GM18508 (cell line): ENCODE data around the gene LGI4.

Source experiments
- ATAC-seq: cut with Tn5 transposase; IDR thresholded peaks from one replicate; pipeline ENCODE4 v1.9.1; 2021; ENCODE audit warnings: moderate number of reproducible peaks; ENCODE audit not compliant: insufficient read depth, unreplicated experiment

The LGI4 gene

DNA sequence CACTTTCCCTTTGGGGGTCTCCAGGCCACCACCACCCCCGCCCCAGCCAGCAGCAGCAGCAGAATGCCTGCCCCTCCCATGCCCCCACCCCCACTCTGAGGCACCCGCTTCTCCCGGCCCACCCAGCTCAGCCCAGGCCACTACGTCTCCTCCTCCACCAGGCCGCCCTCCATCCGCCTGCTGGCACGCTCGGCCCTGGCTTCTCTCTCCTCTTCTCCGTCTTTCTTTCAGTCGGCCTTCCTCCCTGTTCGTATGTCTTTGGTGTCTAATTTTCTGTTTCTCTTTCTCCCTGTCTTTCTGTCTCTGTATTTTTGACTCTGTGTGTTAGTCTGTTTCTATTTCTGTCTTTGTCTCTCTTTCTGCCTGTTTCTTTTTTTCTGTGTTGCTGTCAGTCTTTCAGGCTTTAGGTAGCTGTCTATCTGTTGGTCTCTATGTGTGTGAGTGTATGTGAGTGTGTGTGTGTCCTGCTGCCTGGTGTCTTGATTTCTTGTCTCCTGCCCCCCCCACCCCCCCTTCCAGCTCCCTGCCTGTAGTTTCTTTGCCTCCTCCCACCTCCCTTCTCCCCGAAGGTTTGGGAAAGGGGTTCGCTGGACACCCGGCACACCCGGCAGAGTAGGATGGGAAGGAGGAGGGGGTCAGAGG, at the start of gene LGI4:
LGI4 (minus strand) TSS at position 459 of the 642 bp plus-strand sequence; CDS start at position 80, 379 bp downstream.
- ATAC-seq: no peak

DNA sequence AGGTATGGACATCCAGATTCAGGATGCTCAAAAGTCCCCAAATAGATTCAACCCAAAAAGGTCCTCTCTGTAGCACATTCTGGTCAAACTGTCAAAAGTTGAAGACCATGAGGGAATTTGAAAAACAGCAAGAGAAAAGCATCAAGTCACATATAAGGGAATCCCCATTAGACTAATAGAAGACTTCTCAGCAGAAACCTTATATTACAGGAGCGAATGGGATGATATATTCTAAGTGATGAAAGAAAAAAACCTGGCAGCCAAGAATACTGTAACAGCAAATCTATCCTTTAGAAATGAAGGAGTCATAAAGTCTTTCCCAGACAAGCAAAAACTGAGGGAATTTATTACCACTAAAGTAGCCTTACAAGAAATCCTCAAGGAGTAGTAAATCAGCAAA, 49.4 kb upstream of the LGI4 start:
- ATAC-seq: no peak

DNA sequence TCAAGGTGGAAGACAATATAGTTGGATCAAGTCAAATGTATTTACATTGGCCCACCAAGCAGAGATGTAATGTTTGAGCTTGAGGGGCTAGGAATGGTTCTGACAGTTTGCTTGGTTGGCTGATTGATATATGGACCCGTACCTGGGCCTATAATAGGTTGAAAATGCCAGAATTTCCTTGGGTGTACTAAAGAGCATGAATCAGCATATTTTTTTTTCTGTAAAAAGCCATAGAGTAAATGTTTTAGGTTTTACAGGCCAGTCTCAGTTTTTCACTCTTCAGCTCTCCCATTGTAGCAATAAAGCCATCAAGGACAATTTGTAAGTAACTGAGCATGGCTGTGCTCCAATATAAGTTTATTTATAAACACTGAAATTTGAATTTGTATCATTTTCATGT, 46.5 kb upstream of the LGI4 start:
- no peak for ATAC-seq

DNA sequence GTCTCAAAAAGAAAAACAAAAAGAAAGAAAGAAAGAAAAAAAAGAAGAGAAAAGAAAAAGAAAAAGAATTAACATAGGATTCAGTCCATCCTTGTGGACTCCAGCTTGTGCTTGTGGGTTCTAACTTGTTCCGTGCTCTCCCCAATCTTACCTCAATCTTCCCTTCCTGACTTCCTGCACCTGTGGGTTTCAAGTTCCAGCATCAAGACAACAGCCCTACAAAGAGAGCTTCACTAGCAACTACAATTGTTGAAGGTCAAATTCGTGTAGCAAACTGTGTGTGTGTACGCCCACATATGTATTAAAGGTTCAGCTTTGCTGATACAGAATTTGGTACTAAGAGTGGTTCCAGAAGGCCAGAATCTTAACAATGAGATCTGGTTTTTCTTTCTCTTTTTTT, 45.0 kb upstream of the LGI4 start:
- ATAC-seq: no peak

DNA sequence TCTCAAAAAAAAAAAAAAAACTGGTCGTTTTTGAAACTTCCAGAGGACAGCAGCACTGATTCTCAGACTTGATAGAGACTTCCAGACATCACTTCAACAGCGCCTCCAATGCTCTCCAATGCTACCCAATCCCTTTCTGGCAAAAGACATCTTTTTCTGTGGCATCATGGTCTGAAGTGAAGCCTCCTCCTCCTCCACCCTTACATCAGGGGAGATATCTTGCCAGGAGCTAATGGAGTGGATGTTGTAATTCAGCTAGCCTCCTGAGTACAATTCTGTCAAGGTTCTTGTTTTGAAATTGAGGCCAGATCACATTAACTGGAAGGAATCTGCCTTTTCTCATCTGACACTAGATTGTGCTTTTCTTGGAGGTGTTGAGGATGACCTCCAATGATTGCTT, 43.8 kb upstream of the LGI4 start:
- ATAC-seq: no peak

DNA sequence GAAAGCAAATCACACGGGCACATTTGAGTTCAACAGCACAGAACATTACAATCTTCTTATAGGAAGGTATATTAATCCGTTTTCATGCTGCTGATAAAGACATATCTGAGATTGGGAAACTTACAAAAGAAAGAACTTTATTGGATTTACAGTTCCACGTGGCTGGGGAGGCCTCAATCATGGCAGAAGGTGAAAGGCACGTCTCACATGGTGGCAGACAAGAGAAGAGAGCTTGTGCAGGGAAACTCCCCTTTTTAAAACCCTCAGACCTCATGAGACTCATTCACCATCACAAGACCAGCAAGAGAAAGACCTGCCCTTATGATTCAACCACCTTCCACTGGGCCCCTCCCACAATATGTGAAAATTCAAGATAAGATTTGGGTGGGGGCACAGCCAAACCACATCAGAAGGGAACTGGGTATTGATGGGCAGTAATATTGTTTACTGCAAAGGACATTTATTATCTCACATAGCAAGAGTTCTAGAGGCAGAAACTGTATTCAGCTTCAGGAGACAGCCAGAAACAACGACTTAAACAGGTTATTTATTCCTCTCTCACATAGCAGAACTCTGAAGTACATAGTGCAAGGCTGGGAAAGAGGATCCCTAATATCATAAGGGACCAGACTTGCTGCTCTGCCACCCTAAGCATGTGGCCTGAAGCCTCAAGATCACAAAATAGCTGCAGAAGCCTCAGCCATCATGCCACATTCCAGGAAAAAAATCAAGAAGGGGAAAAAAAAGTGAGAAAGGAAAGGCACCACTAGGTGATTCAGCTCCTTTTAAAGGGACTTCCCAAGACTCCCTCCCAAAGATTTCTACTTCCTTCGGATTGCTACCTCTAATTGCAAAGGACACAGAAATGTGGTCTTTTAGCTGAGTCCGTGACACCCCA, 42.8 kb upstream of the LGI4 start:
- no peak for ATAC-seq

DNA sequence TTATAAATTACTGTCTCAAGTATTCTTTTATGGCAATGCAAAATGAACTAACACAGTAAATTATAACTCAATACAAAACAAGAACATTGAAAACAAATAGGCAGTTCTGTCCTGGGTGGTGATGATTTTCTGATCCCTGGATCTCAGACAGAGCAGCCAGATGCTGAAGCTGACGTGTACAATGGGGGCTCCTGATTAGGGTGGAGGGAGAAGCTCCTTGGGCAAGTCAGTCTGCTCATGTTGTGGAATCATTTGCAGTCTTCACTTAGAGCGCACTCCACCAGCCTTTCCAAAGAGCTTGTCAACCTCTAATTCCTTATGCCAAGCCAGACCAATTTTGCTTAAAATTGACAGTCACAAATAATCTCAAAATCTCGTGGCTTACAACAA, 41.3 kb upstream of the LGI4 start:
- no peak for ATAC-seq

DNA sequence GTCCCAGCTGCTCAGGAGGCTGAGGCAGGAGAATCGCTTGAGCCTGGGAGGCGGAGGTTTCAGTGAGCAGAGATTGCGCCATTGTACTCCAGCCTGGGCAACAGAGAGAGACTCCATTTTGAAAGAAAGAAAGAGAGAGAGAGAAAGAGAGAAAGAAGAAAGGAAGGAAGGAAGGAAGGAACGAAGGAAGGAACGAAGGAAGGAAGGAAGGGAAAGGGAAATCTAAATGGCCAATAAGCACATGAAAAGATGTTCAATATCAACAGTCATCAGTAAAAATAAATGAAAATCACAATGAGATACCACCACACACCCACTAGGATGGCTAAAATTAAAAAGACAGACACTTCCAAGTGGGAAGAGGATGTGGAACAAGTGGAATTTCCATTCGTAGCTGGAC, 39.4 kb upstream of the LGI4 start:
- ATAC-seq: no peak

DNA sequence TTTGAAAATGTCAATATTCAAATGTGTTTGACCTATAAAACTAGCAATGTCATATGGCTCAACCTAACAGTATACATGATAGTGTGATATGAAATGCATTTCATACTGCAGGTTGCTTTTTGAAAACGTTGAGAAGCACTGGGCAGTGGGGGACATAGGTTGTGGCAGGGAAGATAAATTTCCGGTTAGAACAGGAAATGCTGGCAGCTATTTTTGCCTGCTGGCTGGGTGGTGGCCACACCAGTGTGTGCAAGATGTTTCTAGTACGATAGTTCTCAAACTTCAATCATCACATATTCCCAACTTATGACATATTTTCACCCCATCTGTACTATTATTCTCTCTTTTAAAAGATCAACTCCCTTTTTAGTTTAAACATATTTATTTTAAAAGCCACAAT, 36.9 kb upstream of the LGI4 start:
- no peak for ATAC-seq

DNA sequence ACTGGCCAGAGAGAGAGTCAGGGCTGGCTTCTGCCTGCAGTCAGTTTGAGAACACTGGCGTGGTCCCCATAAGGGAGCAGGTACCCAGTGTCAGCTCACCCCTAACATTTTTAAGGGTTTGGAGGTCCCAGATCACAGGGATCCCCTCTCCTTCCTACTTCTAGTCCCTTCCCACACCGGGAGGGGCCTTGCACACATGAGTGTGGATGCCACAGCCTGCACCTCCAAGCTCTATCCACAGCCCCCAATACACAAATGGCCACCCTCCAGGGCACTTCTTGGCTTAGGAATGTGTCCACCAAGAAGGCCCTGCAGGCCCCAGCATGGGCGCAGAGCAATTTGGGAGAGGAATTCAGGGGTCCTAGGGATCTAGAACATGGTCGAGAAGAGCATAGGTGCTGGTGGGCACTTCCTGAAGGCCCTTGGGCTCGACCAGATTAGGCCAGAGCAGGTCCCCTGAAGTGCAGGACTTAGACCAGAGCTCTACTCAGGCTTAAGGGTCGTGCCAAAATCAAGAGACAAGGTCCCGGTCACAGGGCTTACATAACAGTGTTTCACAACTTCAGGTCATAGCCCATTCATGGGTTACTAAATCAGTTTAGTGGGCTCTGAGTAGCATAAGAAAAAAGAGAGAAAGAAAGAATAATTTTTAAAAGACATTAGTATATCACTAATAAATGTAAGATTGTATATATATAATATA, 35.7 kb upstream of the LGI4 start:
- no peak for ATAC-seq

DNA sequence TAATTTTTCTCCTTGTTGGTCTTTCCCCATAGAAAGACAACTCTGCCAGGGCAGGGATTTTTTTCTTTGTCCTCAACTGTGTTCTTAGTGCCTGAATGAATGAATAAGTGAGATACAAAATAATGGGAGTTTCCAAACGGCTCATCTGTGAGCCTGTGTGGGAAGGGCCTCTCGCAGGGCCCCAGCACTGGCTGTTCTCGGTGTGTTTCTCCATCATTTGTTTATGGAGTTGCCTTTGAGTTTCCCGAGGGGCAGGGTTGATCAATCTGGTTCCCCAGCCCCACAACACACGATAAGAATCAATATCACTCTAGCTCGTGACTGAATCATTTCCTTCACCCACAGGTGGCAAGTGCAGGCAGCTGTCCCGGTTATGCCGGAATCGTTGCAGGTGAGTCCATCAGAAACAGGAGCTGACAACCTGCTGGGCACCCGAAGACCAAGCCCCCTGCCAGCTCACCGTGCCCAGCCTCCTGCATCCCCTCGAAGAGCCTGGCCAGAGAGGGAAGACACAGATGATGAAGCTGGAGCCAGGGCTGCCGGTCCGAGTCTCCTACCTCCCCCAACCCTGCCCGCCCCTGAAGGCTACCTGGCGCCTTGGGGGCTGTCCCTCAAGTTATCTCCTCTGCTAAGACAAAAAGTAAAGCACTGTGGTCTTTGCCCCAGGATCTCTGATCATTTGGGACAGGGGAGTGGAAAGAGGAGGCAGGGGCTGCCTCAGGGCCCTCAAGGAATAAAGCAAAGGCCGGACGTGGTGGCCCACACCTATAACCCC, 34.5 kb upstream of the LGI4 start:
- no peak for ATAC-seq

DNA sequence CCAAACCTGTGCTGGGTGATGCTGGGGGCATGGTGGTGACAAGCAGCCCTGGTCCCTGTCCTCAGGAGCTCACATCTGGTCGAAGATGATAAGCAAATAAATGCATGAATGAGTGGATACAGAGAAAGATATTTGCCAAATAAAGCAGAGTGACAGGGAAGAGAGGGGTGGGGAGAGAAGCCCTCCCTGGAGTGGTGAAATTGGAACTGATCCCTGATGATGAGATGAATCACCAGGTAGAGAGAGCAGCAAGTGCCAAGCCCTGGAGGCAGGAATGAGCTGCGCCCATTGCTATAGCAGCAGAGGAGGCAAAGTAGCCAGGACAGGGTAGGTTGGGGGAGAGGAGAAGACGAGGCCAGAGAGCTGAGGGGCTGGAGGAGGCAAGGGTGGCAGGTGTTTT, 33.3 kb upstream of the LGI4 start:
- no peak for ATAC-seq

DNA sequence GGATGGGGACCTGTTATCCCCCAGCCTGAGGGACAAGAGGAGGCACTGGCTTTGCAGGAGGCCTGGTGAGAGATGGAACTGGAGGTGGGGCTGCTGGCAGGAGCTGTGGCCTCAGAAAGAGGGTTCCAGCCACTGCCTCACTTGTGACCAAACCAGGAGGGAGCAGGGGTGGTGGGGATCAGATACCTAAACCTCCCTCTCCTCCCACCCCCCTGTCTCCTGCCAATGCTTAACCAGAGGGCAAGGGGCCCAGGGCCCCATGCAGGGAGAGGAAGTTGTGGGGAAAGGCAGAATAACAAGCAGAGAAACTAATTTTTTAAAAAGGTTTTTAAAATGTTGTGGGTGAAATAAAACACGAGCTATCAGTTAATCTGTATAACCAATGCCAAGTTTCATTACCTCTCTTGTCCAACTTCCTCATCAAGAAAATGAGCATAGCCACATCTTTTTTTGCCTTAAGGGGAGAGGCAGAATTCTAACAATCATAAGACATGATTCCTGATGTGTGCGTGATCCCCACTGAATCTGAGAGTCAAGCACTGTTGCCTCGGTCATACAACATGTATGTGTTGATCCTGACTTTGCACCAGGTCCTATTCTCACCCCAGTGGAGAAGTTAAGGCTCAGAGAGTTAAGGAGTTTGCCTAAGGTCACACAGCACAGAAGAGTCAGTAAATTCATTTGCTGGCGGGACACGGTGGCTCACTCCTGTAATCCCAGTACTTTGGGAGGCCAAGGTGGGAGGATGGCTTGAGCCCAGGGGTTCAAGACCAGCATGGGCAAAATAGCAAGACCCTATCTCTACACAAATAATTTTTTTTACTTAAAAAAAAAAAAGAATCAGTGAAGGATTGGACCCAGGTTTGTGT, 32.6 kb upstream of the LGI4 start:
- ATAC-seq: no peak

DNA sequence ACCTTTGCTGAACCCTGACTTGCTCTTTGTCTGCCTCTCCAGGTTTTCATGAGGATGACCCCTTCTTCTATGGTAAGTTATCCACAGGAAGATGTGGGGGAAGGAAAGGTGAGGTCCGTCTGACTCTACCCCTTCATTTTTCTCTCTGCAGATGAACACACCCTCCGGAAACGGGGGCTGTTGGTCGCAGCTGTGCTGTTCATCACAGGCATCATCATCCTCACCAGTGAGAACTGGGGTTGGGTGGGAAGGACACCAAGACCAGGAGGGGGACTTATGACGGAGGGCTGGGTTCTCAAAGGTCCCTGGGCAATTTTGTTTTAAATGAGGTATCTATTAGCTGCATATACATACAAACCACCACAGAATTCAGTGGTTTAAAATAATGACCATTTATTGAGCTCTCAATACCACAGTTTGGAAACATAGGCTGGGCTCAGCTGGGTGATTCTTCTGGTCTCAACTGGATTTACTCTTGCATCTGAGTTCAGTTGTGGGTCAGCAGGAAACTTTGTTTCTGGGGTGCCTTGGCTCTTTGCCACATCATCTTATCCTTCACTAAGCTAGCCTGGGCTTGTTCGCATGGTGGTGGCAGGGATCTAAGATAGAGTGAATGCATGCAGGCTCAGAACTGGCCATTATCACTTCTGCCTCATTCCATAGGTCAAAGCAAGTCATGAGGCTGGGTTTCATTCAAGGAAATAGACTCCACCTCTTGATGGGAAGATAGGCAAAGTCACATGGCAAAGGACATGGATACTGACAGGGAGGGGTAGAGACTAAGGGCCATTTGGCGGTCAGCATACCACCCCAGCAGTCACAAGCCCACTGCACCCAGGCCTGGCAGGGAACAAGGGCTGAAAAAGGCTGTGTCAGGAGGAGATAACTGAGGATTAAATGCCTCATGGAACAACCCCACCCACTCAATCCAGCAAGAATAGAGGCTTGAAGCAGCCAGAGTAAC, 31.5 kb upstream of the LGI4 start:
- ATAC-seq: no peak

DNA sequence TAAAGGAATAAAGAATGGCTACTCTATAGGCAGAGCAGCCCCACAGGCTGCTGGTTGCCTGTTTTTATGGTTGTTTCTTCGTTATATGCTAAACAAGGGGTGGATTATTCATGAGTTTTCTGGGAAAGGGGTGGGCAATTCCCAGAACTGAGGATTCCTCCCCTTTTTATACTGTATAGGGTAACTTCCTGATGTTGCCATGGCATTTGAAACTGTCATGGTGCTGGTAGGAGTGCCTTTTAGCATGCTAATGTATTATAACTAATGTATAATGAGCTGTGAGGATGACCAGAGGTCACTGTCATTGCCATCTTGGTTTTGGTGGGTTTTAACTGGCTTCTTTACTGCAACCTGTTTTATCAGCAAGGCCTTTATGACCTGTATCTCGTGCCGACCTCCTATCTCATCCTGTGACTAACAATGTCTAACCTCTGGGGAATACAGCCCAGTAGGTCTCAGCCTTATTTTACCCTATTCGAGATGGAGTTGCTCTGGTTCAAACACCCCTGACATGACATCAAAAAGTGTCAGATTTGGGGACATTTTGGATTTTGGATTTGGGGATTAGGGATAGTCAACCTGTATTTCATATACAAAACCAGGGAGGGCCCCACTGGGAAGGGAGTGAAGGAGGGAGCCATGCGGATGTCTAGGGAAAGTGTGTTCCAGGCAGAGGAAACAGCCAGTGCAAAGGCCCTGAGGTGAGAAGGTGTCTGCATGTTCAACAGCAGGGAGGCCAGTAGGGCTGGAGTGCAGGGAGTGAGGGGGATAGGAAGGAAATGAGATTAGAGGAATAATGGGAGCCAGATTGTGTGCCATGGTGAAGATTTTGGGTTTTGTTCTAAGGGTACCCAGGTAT, 30.6 kb upstream of the LGI4 start:
- ATAC-seq: no peak

DNA sequence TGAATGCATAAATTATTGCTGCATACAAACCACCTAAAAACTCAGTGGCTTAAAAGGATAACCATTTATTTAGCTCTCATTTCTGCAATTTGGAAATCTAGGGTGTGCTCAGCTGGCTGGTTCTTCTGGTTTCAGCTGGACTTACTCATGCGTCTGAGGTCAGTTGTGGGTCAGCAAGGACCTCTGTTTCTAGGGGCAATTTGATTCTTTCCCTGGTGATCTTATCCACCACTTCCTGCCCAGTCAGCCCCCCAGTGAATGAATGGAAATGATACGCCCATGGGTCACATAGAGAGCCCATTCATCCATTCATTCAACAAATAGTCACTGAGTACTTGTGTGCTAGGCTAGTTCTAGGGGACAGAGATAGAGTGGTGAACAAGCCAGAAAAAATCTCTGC, 29.6 kb upstream of the LGI4 start:
- ATAC-seq: no peak

DNA sequence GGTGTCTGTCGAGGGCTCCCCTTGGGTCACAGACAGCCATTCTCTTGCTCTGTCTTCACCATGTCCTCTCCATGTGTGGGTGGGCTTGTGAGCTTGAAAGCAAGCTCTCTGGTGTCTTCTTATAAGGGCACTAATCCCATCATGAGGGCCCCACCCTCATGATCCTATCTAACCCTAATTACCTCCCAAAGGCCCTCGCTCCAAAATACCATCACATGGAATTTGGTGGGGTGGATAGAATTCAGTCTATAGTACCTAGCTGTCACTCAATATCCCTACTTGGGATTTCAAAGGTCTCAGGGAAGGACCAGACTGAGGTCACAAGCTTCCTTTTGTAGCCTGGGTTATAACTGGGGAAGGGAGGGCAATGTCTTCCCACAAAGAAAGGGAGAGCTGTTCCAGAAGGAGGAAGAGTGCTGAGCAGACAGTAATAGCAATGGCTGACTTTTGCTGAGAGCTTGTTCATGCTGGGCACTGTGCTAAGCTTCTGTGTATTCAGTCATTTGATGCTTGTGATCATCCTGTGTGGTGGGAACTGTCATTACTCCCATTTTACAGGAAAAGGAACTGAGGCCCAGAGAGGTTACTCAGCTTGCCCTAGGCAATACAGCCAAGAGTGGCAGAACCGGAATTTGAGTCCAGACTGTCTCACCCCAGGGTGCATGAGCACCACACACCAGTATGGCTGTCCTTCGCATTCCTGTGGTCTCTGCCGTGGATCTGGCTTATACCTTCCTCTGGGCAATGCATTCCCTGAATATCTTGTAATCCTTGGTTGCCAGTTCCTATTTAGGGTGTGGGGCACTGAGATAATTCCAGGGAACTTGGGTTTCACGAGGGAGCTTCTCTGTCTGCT, 27.8 kb upstream of the LGI4 start:
- ATAC-seq: no peak
